H1 (cell line): ENCODE results near the gene ZNF614. TPM values are rescaled to one million over a fixed set of nuclear protein-coding genes. Genes with fewer than 3 reads are reported as not detected.

ENCODE experiments used
- CTCF ChIA-PET: fragments of 300-600 bp; sonication (Branson Sonifier 250); formaldehyde crosslinking; loops from one replicate; lab custom pipeline; 2021; ENCODE audit not compliant: partially characterized antibody; lab: Charles Lee
- POLR2A ChIA-PET: fragments of 300-600 bp; sonication (Branson Sonifier 250); formaldehyde crosslinking; loops from one replicate; lab custom pipeline; 2021; ENCODE audit warnings: inconsistent platforms; ENCODE audit not compliant: partially characterized antibody; lab: Charles Lee
- DNase-seq, 2 experiments: peaks; one replicate each; pipeline versions ENCODE4 v3.0.0 to v3.0.0-alpha.2; 2010 to 2022; ENCODE audit warnings: low spot score in 2 of 2, low read depth in 1 of 2, mixed read lengths in 1 of 2
- FAIRE-seq: peaks from 2 replicates; lab custom pipeline; 2011; peaks lifted over from hg19 to GRCh38; lab: Jason Lieb, UNC
- H2AFZ ChIP-seq: 2 replicates; pipeline ENCODE4 v1.8.1; 2012; ENCODE audit warnings: low read length, inconsistent platforms
- H2AK5ac ChIP-seq: 2 replicates; pipeline ENCODE4 v1.6.1; 2013; ENCODE audit warnings: low read depth, low read length
- H2BK120ac ChIP-seq: replicated peaks from 2 replicates; pipeline ENCODE3; 2013; ENCODE audit warnings: low read depth, low read length, inconsistent platforms
- H2BK12ac ChIP-seq: 2 replicates; pipeline ENCODE4 v1.6.1; 2013; ENCODE audit warnings: low read depth, low read length
- H2BK15ac ChIP-seq: 2 replicates; pipeline ENCODE4 v1.6.1; 2013; ENCODE audit warnings: low read length
- H2BK20ac ChIP-seq: 2 replicates; pipeline ENCODE4 v1.6.1; 2013; ENCODE audit warnings: low read length
- H2BK5ac ChIP-seq: 2 replicates; pipeline ENCODE4 v1.6.1; 2013; ENCODE audit warnings: low read depth, low read length
- H3K14ac ChIP-seq: 2 replicates; pipeline ENCODE4 v1.6.1; 2013; ENCODE audit warnings: inconsistent platforms; ENCODE audit not compliant: insufficient read length
- H3K18ac ChIP-seq: 2 replicates; pipeline ENCODE4 v1.6.1; 2013; ENCODE audit warnings: low read length; ENCODE audit errors: extremely low read depth
- H3K23ac ChIP-seq: 2 replicates; pipeline ENCODE4 v1.6.1; 2013; ENCODE audit warnings: inconsistent platforms; ENCODE audit not compliant: insufficient read length
- H3K23me2 ChIP-seq: 2 replicates; pipeline ENCODE4 v1.6.1; 2013; ENCODE audit warnings: low read depth, low read length
- H3K27ac ChIP-seq: 2 replicates; pipeline ENCODE4 v1.6.1; 2011; ENCODE audit warnings: low read depth, low read length, inconsistent platforms
- H3K27me3 ChIP-seq, 4 experiments: replicated peaks in 1 of 4; 1 replicate in 1 of 4; 2 replicates in 3 of 4; pipeline versions ENCODE4 v1.6.1 to v1.8.1; 2011 to 2013; ENCODE audit warnings: low read length in 3 of 4, mild to moderate bottlenecking in 3 of 4, inconsistent platforms in 2 of 4, mixed read lengths in 2 of 4, moderate library complexity in 1 of 4; ENCODE audit not compliant: control insufficient read depth in 3 of 4, insufficient read depth in 3 of 4; ENCODE audit errors: extremely low read depth in 1 of 4
- H3K36me3 ChIP-seq, 4 experiments: 2 replicates each; pipeline versions ENCODE4 v1.6.1 to v1.8.1; 2011 to 2013; ENCODE audit warnings: mild to moderate bottlenecking in 4 of 4, low read length in 3 of 4, moderate library complexity in 2 of 4, control low read depth in 1 of 4, inconsistent platforms in 1 of 4; ENCODE audit not compliant: insufficient read depth in 4 of 4, control insufficient read depth in 2 of 4
- H3K4ac ChIP-seq: replicated peaks from 2 replicates; pipeline ENCODE3; 2013; ENCODE audit warnings: low read length, low read depth, mixed read lengths, inconsistent platforms; ENCODE audit not compliant: insufficient read length
- H3K4me1 ChIP-seq, 4 experiments: replicated peaks in 1 of 4; 1 replicate in 1 of 4; 2 replicates in 3 of 4; pipeline versions ENCODE4 v1.6.1 to v1.8.1; 2011 to 2013; ENCODE audit warnings: low read length in 3 of 4, inconsistent platforms in 2 of 4, mixed read lengths in 1 of 4; ENCODE audit not compliant: insufficient read depth in 4 of 4, control insufficient read depth in 3 of 4
- H3K4me2 ChIP-seq, 2 experiments: 2 replicates each; pipeline versions ENCODE4 v1.6.1 to v1.8.1; 2011 to 2013; ENCODE audit warnings: low read depth in 2 of 2, low read length in 2 of 2, control low read depth in 1 of 2, inconsistent platforms in 1 of 2, mild to moderate bottlenecking in 1 of 2; ENCODE audit not compliant: insufficient read depth in 1 of 2
- H3K4me3 ChIP-seq, 4 experiments: fragments of 200-600, 300-600 bp in 1 of 4; sonication (generic), shearing (Covaris generic), sonication (Bioruptor Twin) in 1 of 4; 2 replicates each; pipeline versions ENCODE4 v1.5.1 to v1.8.1; 2011 to 2016; ENCODE audit warnings: low read length in 4 of 4, low read depth in 3 of 4, control low read depth in 2 of 4, inconsistent platforms in 2 of 4, mild to moderate bottlenecking in 2 of 4, mixed read lengths in 1 of 4, moderate library complexity in 1 of 4; ENCODE audit not compliant: insufficient read depth in 2 of 4; ENCODE audit errors: extremely low read depth in 1 of 4
- H3K56ac ChIP-seq: replicated peaks from 2 replicates; pipeline ENCODE3; 2013; ENCODE audit warnings: low read depth, mild to moderate bottlenecking, mixed read lengths, low read length, inconsistent platforms; ENCODE audit not compliant: insufficient read length
- H3K79me1 ChIP-seq: 2 replicates; pipeline ENCODE4 v1.6.1; 2013; ENCODE audit warnings: low read depth, low read length, control low read depth
- H3K79me2 ChIP-seq, 2 experiments: 2 replicates each; pipeline versions ENCODE4 v1.6.1 to v1.8.1; 2012 to 2013; ENCODE audit warnings: low read length in 2 of 2, mild to moderate bottlenecking in 2 of 2, inconsistent platforms in 1 of 2; ENCODE audit not compliant: insufficient read depth in 2 of 2, control insufficient read depth in 1 of 2
- H3K9ac ChIP-seq, 4 experiments: replicated peaks in 1 of 4; 1 replicate in 1 of 4; 2 replicates in 3 of 4; pipeline versions ENCODE4 v1.6.1 to v1.8.1; 2011 to 2013; ENCODE audit warnings: low read depth in 3 of 4, low read length in 3 of 4, control low read depth in 2 of 4, mild to moderate bottlenecking in 2 of 4, moderate library complexity in 2 of 4, inconsistent platforms in 1 of 4; ENCODE audit errors: extremely low read depth in 1 of 4
- H3K9me3 ChIP-seq, 2 experiments: 2 replicates each; pipeline versions ENCODE4 v1.6.1 to v1.8.1; 2012 to 2013; ENCODE audit warnings: mild to moderate bottlenecking in 2 of 2, moderate library complexity in 2 of 2, control low read depth in 1 of 2, inconsistent platforms in 1 of 2, low read depth in 1 of 2, low read length in 1 of 2, mixed read lengths in 1 of 2; ENCODE audit not compliant: insufficient read depth in 2 of 2
- H4K20me1 ChIP-seq, 2 experiments: replicated peaks in 1 of 2; 2 replicates each; pipeline versions ENCODE3 to v1.8.1; 2011 to 2013; ENCODE audit warnings: inconsistent platforms in 2 of 2, low read length in 2 of 2, mild to moderate bottlenecking in 1 of 2; ENCODE audit not compliant: insufficient read depth in 2 of 2, control insufficient read depth in 1 of 2
- H4K5ac ChIP-seq: 2 replicates; pipeline ENCODE4 v1.6.1; 2013; ENCODE audit warnings: low read length, low read depth, mixed read lengths, inconsistent platforms; ENCODE audit not compliant: insufficient read length
- H4K8ac ChIP-seq: 2 replicates; pipeline ENCODE4 v1.8.0; 2013; ENCODE audit warnings: mild to moderate bottlenecking, moderate library complexity, low read length, inconsistent platforms; ENCODE audit not compliant: insufficient read depth; ENCODE audit errors: extremely low read depth
- H4K91ac ChIP-seq: replicated peaks from 2 replicates; pipeline ENCODE3; 2013; ENCODE audit warnings: low read length, mixed read lengths, inconsistent platforms; ENCODE audit not compliant: insufficient read length
- ASH2L ChIP-seq: fragments of 200-600, 300-600 bp; sonication (generic); IDR thresholded peaks from one replicate; pipeline ENCODE4 v1.7.1; 2017; ENCODE audit warnings: low read length
- CHD2 ChIP-seq: IDR thresholded peaks from 2 replicates; pipeline ENCODE4 v1.6.1; 2012; ENCODE audit warnings: low read length, improper control_type of control experiment
- EGR1 ChIP-seq: IDR thresholded peaks from 2 replicates; pipeline ENCODE4 v1.6.1; 2011; ENCODE audit warnings: low read depth, low read length, borderline replicate concordance
- HDAC6 ChIP-seq: IDR thresholded peaks from one replicate; pipeline ENCODE4 v1.7.1; 2012; ENCODE audit warnings: low read depth, mild to moderate bottlenecking, inconsistent platforms, low read length, moderate library complexity
- KDM4A ChIP-seq: IDR thresholded peaks from one replicate; pipeline ENCODE4 v1.7.1; 2012; ENCODE audit warnings: low read depth, mild to moderate bottlenecking, moderate library complexity, low read length, inconsistent platforms; ENCODE audit not compliant: severe bottlenecking
- KDM5A ChIP-seq: fragments of 200-600 bp; IDR thresholded peaks from 2 replicates; pipeline ENCODE4 v1.7.1; 2012; ENCODE audit warnings: mild to moderate bottlenecking, low read length, inconsistent platforms, mixed read lengths
- NANOG ChIP-seq: IDR thresholded peaks from 2 replicates; pipeline ENCODE4 v1.6.1; 2011; ENCODE audit warnings: low read length, low read depth, mild to moderate bottlenecking, inconsistent platforms; ENCODE audit not compliant: insufficient read depth, poor library complexity, severe bottlenecking
- POLR2A ChIP-seq, 2 experiments: IDR thresholded peaks; 1 replicate in 1 of 2; 2 replicates in 1 of 2; pipeline ENCODE4 v1.6.1; 2011; ENCODE audit warnings: low read depth in 2 of 2, low read length in 2 of 2, mild to moderate bottlenecking in 2 of 2; ENCODE audit errors: control extremely low read depth in 1 of 2
- SAP30 ChIP-seq: fragments of 300-600 bp; sonication (generic); IDR thresholded peaks from 2 replicates; pipeline ENCODE4 v1.7.1; 2012; ENCODE audit warnings: low read length, moderate library complexity, mild to moderate bottlenecking, inconsistent platforms; ENCODE audit not compliant: insufficient read depth, insufficient replicate concordance
- SRF ChIP-seq: IDR thresholded peaks from 2 replicates; pipeline ENCODE4 v1.6.1; 2011; ENCODE audit warnings: mild to moderate bottlenecking, low read depth, low read length, moderate library complexity
- TBP ChIP-seq: IDR thresholded peaks from 2 replicates; pipeline ENCODE4 v1.6.1; 2011; ENCODE audit warnings: low read depth, low read length, improper control_type of control experiment
- TCF12 ChIP-seq: IDR thresholded peaks from 2 replicates; pipeline ENCODE4 v1.6.1; 2011; ENCODE audit warnings: low read depth, mild to moderate bottlenecking, low read length
- WGBS, 2 experiments: shearing (Covaris generic) in 1 of 2; methylation state at CpG; one replicate each; pipeline versions ENCODE4 v1.1.6 to v1.1.7; 2013 to 2015; ENCODE audit warnings: low lambda C conversion rate in 2 of 2, mixed read lengths in 2 of 2, inconsistent platforms in 1 of 2, low coverage in 1 of 2, missing lambda C conversion rate in 1 of 2; ENCODE audit not compliant: insufficient replicate concordance in 2 of 2, insufficient coverage in 1 of 2, insufficient read length in 1 of 2; ENCODE audit errors: extremely low coverage in 1 of 2, missing lambda C conversion rate in 1 of 2; 5-methylcytosine and 5-hydroxymethylcytosine counted together
- polyA plus RNA-seq, 7 experiments: library from polyadenylated mRNA; depleted of rRNA in 3 of 7; stranded (reverse) in 5 of 7; unstranded in 2 of 7; fragments of >200 nt in 5 of 7; fragments of 200-250 nt in 2 of 7; gene quantifications; 1 replicate in 5 of 7; 2 replicates in 1 of 7; 4 replicates in 1 of 7; pipeline versions ENCODE4 v1.2.1 to v1.2.3, GENCODE V29; 2011 to 2013; ENCODE audit warnings: missing spikeins in 2 of 7, mixed read lengths in 2 of 7
- total RNA-seq: library from RNA; stranded (reverse); fragmentation: NEBNext Ultra II Directional; extraction: Animal tissue kit (Norgen Biotek cat#: 25700); gene quantifications from 2 replicates; pipeline ENCODE4 v1.2.1, GENCODE V29; 2021
- TF ChIP-seq, protein P1 (sequence below): IDR thresholded peaks from 2 replicates; pipeline ENCODE4 v1.6.1; 2012; ENCODE audit warnings: inconsistent platforms

ZNF614 gene
- total and polyA plus RNA-seq, 2 of the 8 experiments (the other 6 are each of a cell fraction or from before 2014, with no cell fraction given) = 4.7 to 18.7 TPM

DNA sequence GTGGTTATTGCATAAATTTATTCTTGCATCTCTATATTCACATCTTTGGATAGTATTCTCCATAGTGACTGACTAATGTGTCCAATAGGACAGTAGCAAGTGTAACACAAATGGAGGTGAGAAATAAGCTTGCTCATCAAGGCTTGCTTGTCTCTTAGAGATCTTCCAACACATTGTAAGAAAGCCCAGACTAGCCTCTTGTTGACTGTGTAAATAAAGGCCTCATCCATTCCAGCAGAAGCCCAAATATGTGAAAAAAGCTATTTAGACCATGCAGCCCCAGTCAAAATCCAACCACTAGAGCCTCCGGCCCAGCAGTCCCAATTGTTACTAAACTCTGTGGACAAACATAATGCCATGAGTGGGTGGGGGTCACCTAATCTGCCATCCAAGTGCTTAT lies 17.5 kb downstream of the ZNF614 start:
- ChIA-PET POLR2A (interaction anchor here (1.0 to 1.9 kb wide), 2 partner anchors 18 to 104 kb away, joined by 3 to 6 read pairs; partner anchors contain the start of gene ZNF614), CTCF (interaction anchor here (0.6 kb wide), 1 partner anchor 265 kb away, joined by 4 read pairs; no protein-coding TSS in a partner anchor)
- H2BK15ac ChIP-seq = no peak overlapping the region
- no peak overlapping the region for H3K4me2 ChIP-seq
- no peak overlapping the region for H4K91ac ChIP-seq
- H2BK5ac ChIP-seq = no peak overlapping the region
- no peak overlapping the region for H3K14ac ChIP-seq
- H3K4me1 ChIP-seq = no peaks in the 10 kb centered on the region
- peaks cover 6% of the 10 kb centered on the region; the same call in 1 of the 2 replicates for H3K23me2 ChIP-seq
- H3K27ac ChIP-seq = no peak overlapping the region
- H4K5ac ChIP-seq = no peak overlapping the region
- H3K23ac ChIP-seq = no peak overlapping the region
- H2BK12ac ChIP-seq = no peak overlapping the region
- FAIRE-seq (no peak), DNase-seq (no peak)
- TF ChIP-seq KDM5A = no peak
- TF ChIP-seq SAP30 = no peak
- TF ChIP-seq POLR2A (IDR thresholded peaks at IDR 0.05; ENCODE audit: control extremely low read depth in 1 of 2, low read depth in 2 of 2, low read length in 2 of 2) = no peak
- no peak for TF ChIP-seq SRF
- no peak for TF ChIP-seq KDM4A
- no peak for TF ChIP-seq TCF12
- no peak for TF ChIP-seq NANOG
- TF ChIP-seq ASH2L = no peak
- TF ChIP-seq TBP = no peak
- TF ChIP-seq, protein P1, sequence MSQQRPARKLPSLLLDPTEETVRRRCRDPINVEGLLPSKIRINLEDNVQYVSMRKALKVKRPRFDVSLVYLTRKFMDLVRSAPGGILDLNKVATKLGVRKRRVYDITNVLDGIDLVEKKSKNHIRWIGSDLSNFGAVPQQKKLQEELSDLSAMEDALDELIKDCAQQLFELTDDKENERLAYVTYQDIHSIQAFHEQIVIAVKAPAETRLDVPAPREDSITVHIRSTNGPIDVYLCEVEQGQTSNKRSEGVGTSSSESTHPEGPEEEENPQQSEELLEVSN = no peak
- no peak for TF ChIP-seq EGR1
- no peak for TF ChIP-seq CHD2
- no peak for TF ChIP-seq HDAC6
- no peak overlapping the region for H4K8ac ChIP-seq
- no peak overlapping the region for H2BK20ac ChIP-seq
- H3K9ac ChIP-seq = no peak overlapping the region
- WGBS, 2 experiments = 79% methylated on average over 1 of the region's 1 CpG; no CpG with 5 or more reads in 1 of the 2 experiments
- no peak overlapping the region for H3K56ac ChIP-seq
- H3K79me2 ChIP-seq = peaks cover 0 to 20% of the 10 kb centered on the region in 2 experiments; a peak in 2 of 4 replicates
- peaks cover 4 to 8% (median 7%) of the 10 kb centered on the region in 4 experiments; a peak in 7 of 8 replicates for H3K36me3 ChIP-seq
- no peak overlapping the region for H2AFZ ChIP-seq
- H3K27me3 ChIP-seq = no peaks in the 10 kb centered on the region
- H3K4me3 ChIP-seq = no peak overlapping the region
- H3K79me1 ChIP-seq = no peaks in the 10 kb centered on the region
- peaks cover 0 to 3% of the 10 kb centered on the region in 2 experiments; a peak in 1 of 4 replicates for H3K9me3 ChIP-seq
- H2AK5ac ChIP-seq = no peak overlapping the region
- no peak overlapping the region for H2BK120ac ChIP-seq
- H3K4ac ChIP-seq = no peak overlapping the region
- no peak overlapping the region for H3K18ac ChIP-seq
- no peaks in the 10 kb centered on the region for H4K20me1 ChIP-seq
